IMR-90 (cell line): Measurements from ENCODE around the gene ADAMTS5. TPM values are rescaled to one million over a fixed set of nuclear protein-coding genes. Genes with fewer than 3 reads are reported as not detected.

Experiments used
- ATAC-seq: fragments of 200-7000 bp; cut with Tn5 transposase; 2 replicates; pipeline ENCODE4 v1.9.1; 2020; ENCODE audit warnings: low read depth, mild to moderate bottlenecking, moderate library complexity
- BruUV-seq: library from RNA; stranded (reverse); fragments of 400-500 nt; replicated peaks from 2 replicates; lab custom pipeline; 2021; lab: Mats Ljungman, UMichigan
- CTCF ChIA-PET: fragments of 300-600 bp; formaldehyde crosslinking; extraction: SDS; loops from one replicate; lab custom pipeline; 2021; ENCODE audit warnings: antibody characterized with exemption; lab: Yijun Ruan, JAX
- POLR2A ChIA-PET: fragments of 300-600 bp; sonication (Branson Sonifier 250); formaldehyde crosslinking; loops from one replicate; lab custom pipeline; 2022; ENCODE audit warnings: antibody characterized with exemption; ENCODE audit not compliant: unreplicated experiment; lab: Charles Lee
- DNase-seq: peaks from one replicate; pipeline ENCODE4 v3.0.0; 2013
- H2AFZ ChIP-seq: replicated peaks from 2 replicates; pipeline ENCODE3; 2013; ENCODE audit warnings: low read length, mild to moderate bottlenecking; ENCODE audit not compliant: poor library complexity
- H2AK5ac ChIP-seq: 2 replicates; pipeline ENCODE4 v1.6.1; 2013; ENCODE audit warnings: low read depth, low read length, inconsistent platforms
- H2AK9ac ChIP-seq: replicated peaks from 2 replicates; pipeline ENCODE3; 2013; ENCODE audit warnings: mild to moderate bottlenecking, low read depth, low read length, moderate library complexity; ENCODE audit not compliant: poor library complexity
- H2BK120ac ChIP-seq: 2 replicates; pipeline ENCODE4 v1.6.1; 2013; ENCODE audit warnings: low read depth, low read length, inconsistent platforms
- H2BK15ac ChIP-seq: 3 replicates; pipeline ENCODE4 v1.6.1; 2013; ENCODE audit warnings: low read depth, low read length, inconsistent platforms
- H2BK20ac ChIP-seq: 2 replicates; pipeline ENCODE4 v1.6.1; 2013; ENCODE audit warnings: low read depth, mild to moderate bottlenecking, inconsistent platforms, low read length, moderate library complexity
- H2BK5ac ChIP-seq: 2 replicates; pipeline ENCODE4 v1.6.1; 2013; ENCODE audit warnings: mild to moderate bottlenecking, low read depth, low read length, inconsistent platforms; ENCODE audit not compliant: poor library complexity, severe bottlenecking
- H3K14ac ChIP-seq: replicated peaks from 2 replicates; pipeline ENCODE4 v1.6.1; 2013; ENCODE audit warnings: low read depth, low read length, inconsistent platforms
- H3K18ac ChIP-seq: 2 replicates; pipeline ENCODE4 v1.6.1; 2013; ENCODE audit warnings: low read depth, low read length, control low read depth
- H3K23ac ChIP-seq: 2 replicates; pipeline ENCODE4 v1.6.1; 2013; ENCODE audit warnings: low read depth, low read length, inconsistent platforms
- H3K27ac ChIP-seq: 2 replicates; pipeline ENCODE4 v1.5.1; 2013; ENCODE audit warnings: mild to moderate bottlenecking, control low read depth, low read length; ENCODE audit not compliant: insufficient read depth
- H3K27me3 ChIP-seq: 2 replicates; pipeline ENCODE4 v1.6.1; 2013; ENCODE audit warnings: low read length; ENCODE audit not compliant: control insufficient read depth, insufficient read depth
- H3K36me3 ChIP-seq: 2 replicates; pipeline ENCODE4 v1.6.1; 2013; ENCODE audit warnings: low read length, mixed read lengths; ENCODE audit not compliant: control insufficient read depth, insufficient read depth
- H3K4ac ChIP-seq: 2 replicates; pipeline ENCODE4 v1.6.1; 2013; ENCODE audit warnings: low read depth, low read length, inconsistent platforms
- H3K4me1 ChIP-seq: 2 replicates; pipeline ENCODE4 v1.6.1; 2013; ENCODE audit warnings: low read length, mixed read lengths; ENCODE audit not compliant: control insufficient read depth, insufficient read depth
- H3K4me2 ChIP-seq: 2 replicates; pipeline ENCODE4 v1.6.1; 2013; ENCODE audit warnings: low read depth, mild to moderate bottlenecking, control low read depth, low read length, moderate library complexity
- H3K4me3 ChIP-seq: 2 replicates; pipeline ENCODE4 v1.5.1; 2013; ENCODE audit warnings: low read depth, mild to moderate bottlenecking, control low read depth, low read length, moderate library complexity; ENCODE audit not compliant: insufficient read depth
- H3K56ac ChIP-seq: 2 replicates; pipeline ENCODE4 v1.6.1; 2013; ENCODE audit warnings: low read length, inconsistent platforms; ENCODE audit not compliant: insufficient read depth; ENCODE audit errors: extremely low read depth
- H3K79me1 ChIP-seq, 2 experiments: 2 replicates each; pipeline ENCODE4 v1.6.1; 2013; ENCODE audit warnings: low read length in 2 of 2, inconsistent platforms in 1 of 2, low read depth in 1 of 2
- H3K9ac ChIP-seq: 2 replicates; pipeline ENCODE4 v1.6.1; 2013; ENCODE audit warnings: low read depth, low read length, control low read depth
- H3K9me1 ChIP-seq: 2 replicates; pipeline ENCODE4 v1.6.1; 2013; ENCODE audit warnings: low read length, inconsistent platforms; ENCODE audit not compliant: insufficient read depth
- H3K9me3 ChIP-seq: 2 replicates; pipeline ENCODE4 v1.6.1; 2013; ENCODE audit warnings: low read length; ENCODE audit not compliant: control insufficient read depth, insufficient read depth
- H4K20me1 ChIP-seq: 2 replicates; pipeline ENCODE4 v1.6.1; 2013; ENCODE audit warnings: low read length, inconsistent platforms; ENCODE audit not compliant: insufficient read depth
- H4K5ac ChIP-seq: 2 replicates; pipeline ENCODE4 v1.6.1; 2013; ENCODE audit warnings: mild to moderate bottlenecking, low read depth, low read length, control low read depth
- H4K8ac ChIP-seq, 2 experiments: 2 replicates each; pipeline ENCODE4 v1.6.1; 2013; ENCODE audit warnings: low read depth in 2 of 2, low read length in 2 of 2, control low read depth in 1 of 2, inconsistent platforms in 1 of 2
- H4K91ac ChIP-seq: 2 replicates; pipeline ENCODE4 v1.6.1; 2013; ENCODE audit warnings: low read depth, low read length, inconsistent platforms; ENCODE audit not compliant: insufficient read depth
- BHLHE40 ChIP-seq: fragments of 150-350 bp; IDR thresholded peaks from 2 replicates; pipeline ENCODE4 v1.6.1; 2016; ENCODE audit warnings: mild to moderate bottlenecking, low read depth, low read length
- CEBPB ChIP-seq: IDR thresholded peaks from 2 replicates; pipeline ENCODE4 v1.6.1; 2012; ENCODE audit warnings: low read depth, low read length, improper control_type of control experiment
- FOS ChIP-seq: fragments of 150-350 bp; IDR thresholded peaks from 2 replicates; pipeline ENCODE4 v1.6.1; 2016; ENCODE audit warnings: low read depth, low read length
- POLR2A ChIP-seq: IDR thresholded peaks from 2 replicates; pipeline ENCODE4 v1.6.1; 2012; ENCODE audit warnings: mild to moderate bottlenecking, low read depth, low read length
- RAD21 ChIP-seq: IDR thresholded peaks from 2 replicates; pipeline ENCODE4 v1.6.1; 2012; ENCODE audit warnings: low read length, improper control_type of control experiment
- WGBS, 2 experiments: methylation state at CpG; one replicate each; pipeline versions ENCODE4 v1.1.5 to v1.1.7; 2013; ENCODE audit warnings: missing lambda C conversion rate in 2 of 2; ENCODE audit not compliant: insufficient read length in 1 of 2; ENCODE audit errors: extremely low coverage in 2 of 2; 5-methylcytosine and 5-hydroxymethylcytosine counted together
- dilution Hi-C: fragments of 300-500 bp; cut with HindIII; formaldehyde crosslinking; loops from one replicate; pipeline ENCODE4 v1.14.3; 2018; ENCODE audit warnings: low sequenced_read_pairs; ENCODE audit not compliant: unreplicated experiment
- in situ Hi-C: fragments of 300-500 bp; cut with MboI; formaldehyde crosslinking; loops from 3 replicates; pipeline ENCODE4 v1.14.3; 2019; ENCODE audit warnings: low sequenced_read_pairs, inconsistent platforms, mixed read lengths
- intact Hi-C: fragments of 100-400 bp; cut with micrococcal nuclease; formaldehyde crosslinking; loops from 2 replicates; pipeline ENCODE4 v1.10.0; 2022
- polyA plus RNA-seq, 3 experiments: library from polyadenylated mRNA; depleted of rRNA; stranded (reverse); fragments of >200 nt; gene quantifications; 2 replicates each; pipeline ENCODE4 v1.2.3, GENCODE V29; 2012; ENCODE audit warnings: low replicate concordance in 1 of 3
- total RNA-seq: library from RNA; depleted of rRNA; stranded (reverse); fragments of >200 nt; gene quantifications from 2 replicates; pipeline ENCODE4 v1.2.3, GENCODE V29; 2012

ADAMTS5 gene
- total and polyA plus RNA-seq, 2 of the 4 experiments (the other 2 are of a cell fraction), result 0.54 to 0.58 TPM

- no peaks in the 10 kb centered on the region for H3K27me3 ChIP-seq
- WGBS, 2 experiments, result no CpG with 5 or more reads among the region's 8 CpGs
- no peak overlapping the region for H2BK15ac ChIP-seq
- H3K4me3 ChIP-seq, result no peak overlapping the region
- H2BK5ac ChIP-seq, result peak overlapping the region; percentile 94
- H3K56ac ChIP-seq, result no peak overlapping the region
- H3K14ac ChIP-seq, result no peak overlapping the region
- H4K5ac ChIP-seq, result peak overlapping the region; percentile 37; the same call in 1 of the 2 replicates
- peaks cover 1% of the 10 kb centered on the region; the same call in 1 of the 2 replicates for H3K9me3 ChIP-seq
- POLR2A ChIA-PET, result no interaction called here
- H2AK5ac ChIP-seq, result no peak overlapping the region
- peak overlapping the region; percentile 8 to 11; a peak in 1 of 4 replicates for H4K8ac ChIP-seq
- no peak overlapping the region for H3K4ac ChIP-seq
- no peaks in the 10 kb centered on the region for H3K9me1 ChIP-seq
- 0 out of 2 replicates have a peak overlapping the region, but pooled peaks have one; percentile 30 for H2BK20ac ChIP-seq
- H3K27ac ChIP-seq, result peak overlapping the region; percentile 69; the same call in 1 of the 2 replicates
- peaks cover 11% of the 10 kb centered on the region for H3K4me1 ChIP-seq
- H3K18ac ChIP-seq, result peak overlapping the region; percentile 95; the same call in 1 of the 2 replicates
- no peak overlapping the region for H3K9ac ChIP-seq
- H4K20me1 ChIP-seq, result no peaks in the 10 kb centered on the region
- no TSS peak for BruUV-seq
- no peak overlapping the region for H2BK120ac ChIP-seq
- no peaks in the 10 kb centered on the region for H3K79me1 ChIP-seq
- H2AFZ ChIP-seq, result no peak overlapping the region
- peak overlapping the region; percentile 10 for H3K4me2 ChIP-seq
- H3K23ac ChIP-seq, result no peak overlapping the region
- dilution Hi-C loops (no loop called here), intact Hi-C loops (no loop called here), in situ Hi-C loops (no loop called here)
- no peak overlapping the region for H2AK9ac ChIP-seq
- no peak overlapping the region; the same call in 1 of the 2 replicates for H4K91ac ChIP-seq
- TF ChIP-seq RAD21 (no peak), CEBPB (peak; percentile 54; the same call in 1 of the 2 replicates), FOS (peak; percentile 50; the same call in 1 of the 2 replicates), BHLHE40 (peak; percentile 88), POLR2A (no peak)
- CTCF ChIA-PET, result interaction anchor here (0.6 kb wide), 1 partner anchor 12 kb away, joined by 3 read pairs; no protein-coding TSS in a partner anchor
- ATAC-seq (peak; percentile 88), DNase-seq (peak; percentile 89)
- H3K36me3 ChIP-seq, result peaks cover 3% of the 10 kb centered on the region
Observed at GRCh38 chr21:26918323-26919079, 48.4 kb downstream of the ADAMTS5 start.
